ENCODE measurements around the gene EMX1.

- TF ChIP-seq POLR2AphosphoS5 (IDR thresholded peaks at IDR 0.05) (no peak), CTCF (IDR thresholded peaks at IDR 0.05) (peak; percentile 39 to 77 (median 47)), EP300 (IDR thresholded peaks at IDR 0.05) (no peak)
Measured at GRCh38 chr2:72973566-72974435, 56.5 kb downstream of the EMX1 start.

All from esophagus muscularis mucosa (tissue), 4 donors.